OCI-LY7 (cell line): Measurements from ENCODE around the gene C4B. TPM values are rescaled to one million over a fixed set of nuclear protein-coding genes. Genes with fewer than 3 reads are reported as not detected.
"Not testable (repeated sequence)": the region's sequence is repeated elsewhere in the genome, so short reads cannot be mapped to it uniquely, and the experiment has no call there.

Experiments used
- BruUV-seq: library from RNA; stranded (reverse); fragments of 400-500 nt; replicated peaks from 2 replicates; lab custom pipeline; 2021; lab: Mats Ljungman, UMichigan
- CTCF ChIA-PET: fragments of 300-600 bp; sonication (Branson Sonifier 250); formaldehyde crosslinking; loops from one replicate; lab custom pipeline; 2022; ENCODE audit warnings: antibody characterized with exemption; ENCODE audit not compliant: unreplicated experiment; lab: Charles Lee
- POLR2A ChIA-PET: fragments of 300-600 bp; sonication (Branson Sonifier 250); formaldehyde crosslinking; loops from one replicate; lab custom pipeline; 2022; ENCODE audit warnings: antibody characterized with exemption; lab: Charles Lee
- DNase-seq: peaks from one replicate; pipeline ENCODE4 v3.0.0-alpha.2; 2015; ENCODE audit warnings: low spot score
- H2AFZ ChIP-seq: fragments of 200-600 bp; sonication (generic), shearing (Covaris generic); 2 replicates; pipeline ENCODE4 v1.6.1; 2014; ENCODE audit warnings: mild to moderate bottlenecking, antibody characterized with exemption, low read length, moderate library complexity
- H3K27ac ChIP-seq: fragments of 200-600 bp; sonication (generic); 2 replicates; pipeline ENCODE4 v1.5.1; 2014; ENCODE audit warnings: mixed run types, low read depth, mild to moderate bottlenecking, moderate library complexity, low read length, inconsistent platforms; ENCODE audit not compliant: poor library complexity, severe bottlenecking
- H3K36me3 ChIP-seq: fragments of 200-600 bp; sonication (generic); 2 replicates; pipeline ENCODE4 v1.6.1; 2014; ENCODE audit warnings: mild to moderate bottlenecking, antibody characterized with exemption, low read length, moderate library complexity, mixed read lengths; ENCODE audit not compliant: insufficient read depth
- H3K4me1 ChIP-seq: fragments of 200-600 bp; sonication (generic); 2 replicates; pipeline ENCODE4 v1.5.1; 2014; ENCODE audit warnings: mild to moderate bottlenecking, low read length; ENCODE audit not compliant: insufficient read depth, poor library complexity, severe bottlenecking
- H3K4me2 ChIP-seq: fragments of 200-600 bp; sonication (generic); 2 replicates; pipeline ENCODE4 v1.6.1; 2014; ENCODE audit warnings: mild to moderate bottlenecking, low read length
- H3K4me3 ChIP-seq: fragments of 200-600 bp; sonication (generic); 2 replicates; pipeline ENCODE4 v1.5.1; 2014; ENCODE audit warnings: mild to moderate bottlenecking, low read depth, low read length; ENCODE audit not compliant: poor library complexity, severe bottlenecking
- H3K79me2 ChIP-seq: fragments of 200-600 bp; sonication (generic); 2 replicates; pipeline ENCODE4 v1.6.1; 2016; ENCODE audit warnings: low read depth, mild to moderate bottlenecking, low read length, moderate library complexity, mixed read lengths; ENCODE audit not compliant: insufficient read depth
- H3K9me2 ChIP-seq: fragments of 200-600 bp; sonication (generic); 2 replicates; pipeline ENCODE4 v1.6.1; 2016; ENCODE audit warnings: mild to moderate bottlenecking, low read length, mixed read lengths; ENCODE audit not compliant: insufficient read depth
- H3K9me3 ChIP-seq: fragments of 200-600 bp; sonication (generic); 2 replicates; pipeline ENCODE4 v1.6.1; 2014; ENCODE audit warnings: mild to moderate bottlenecking, mixed run types, low read length, mixed read lengths
- H4K20me1 ChIP-seq: fragments of 200-600 bp; sonication (generic); 2 replicates; pipeline ENCODE4 v1.6.1; 2014; ENCODE audit warnings: mild to moderate bottlenecking, antibody characterized with exemption, low read length, moderate library complexity, mixed read lengths; ENCODE audit not compliant: insufficient read depth
- CTCF ChIP-seq: fragments of 200-600 bp; sonication (generic); conservative IDR thresholded peaks from 2 replicates; pipeline ENCODE4 v1.5.1; 2014; ENCODE audit warnings: mild to moderate bottlenecking, antibody characterized with exemption, low read length, moderate library complexity, mixed read lengths
- EZH2phosphoT487 ChIP-seq: fragments of 200-600 bp; sonication (generic); IDR thresholded peaks from 2 replicates; pipeline ENCODE4 v1.6.1; 2018; ENCODE audit warnings: low read depth, borderline replicate concordance, mild to moderate bottlenecking, mixed run types, antibody characterized with exemption, low read length, moderate library complexity, mixed read lengths
- intact Hi-C: fragments of 100-400 bp; cut with micrococcal nuclease; formaldehyde crosslinking; loops from one replicate; pipeline ENCODE4 v1.10.0; 2022; ENCODE audit not compliant: unreplicated experiment
- total RNA-seq, 2 experiments: library from RNA; depleted of rRNA in 1 of 2; stranded (reverse); fragments of >200 nt in 1 of 2; shearing (Covaris generic) in 1 of 2; gene quantifications; 2 replicates each; pipeline ENCODE4 v1.2.3, GENCODE V29; 2014 to 2022

Gene C4B
- total RNA-seq, 2 experiments from 2014 or later: 2.9 to 3.7 TPM

- DNase-seq, H3K79me2 ChIP-seq, intact Hi-C loops, H3K36me3 ChIP-seq, H3K4me3 ChIP-seq, CTCF ChIA-PET, H3K27ac ChIP-seq, H3K9me3 ChIP-seq, H2AFZ ChIP-seq, H3K4me1 ChIP-seq, H3K9me2 ChIP-seq, H3K4me2 ChIP-seq, POLR2A ChIA-PET, BruUV-seq, H4K20me1 ChIP-seq: not testable (repeated sequence)
These were observed 29.2 kb downstream of the C4B start for GRCh38 chr6:32043589-32044380.

GRCh38 chr6:32044916-32045315, 30.3 kb downstream of the C4B start:
- intact Hi-C loops: not testable (repeated sequence)

GRCh38 chr6:32045811-32046449, 31.3 kb downstream of the C4B start:
- intact Hi-C loops: no loop called here
- Histone ChIP-seq H3K36me3 (no peaks in the 10 kb centered on the region), H3K4me1 (no peaks in the 10 kb centered on the region), H2AFZ (no peak overlapping the region), H3K27ac (no peak overlapping the region), H3K9me2 (no peaks in the 10 kb centered on the region), H3K79me2 (no peaks in the 10 kb centered on the region), H3K4me3 (no peak overlapping the region), H4K20me1 (no peaks in the 10 kb centered on the region), H3K4me2 (no peak overlapping the region), H3K9me3 (no peaks in the 10 kb centered on the region)
- DNase-seq: no peak
- no peak for TF ChIP-seq EZH2phosphoT487
- TF ChIP-seq CTCF: no peak
- no TSS peak for BruUV-seq
- ChIA-PET CTCF (no interaction called here), POLR2A (no interaction called here)

More at GRCh38 chr6:32044916-32045315, 30.3 kb downstream of the C4B start:
- DNase-seq, H3K9me3 ChIP-seq, H3K79me2 ChIP-seq, H3K9me2 ChIP-seq, H3K4me3 ChIP-seq, H3K27ac ChIP-seq, H3K4me1 ChIP-seq, BruUV-seq, H4K20me1 ChIP-seq, H3K36me3 ChIP-seq, CTCF ChIA-PET, H3K4me2 ChIP-seq, POLR2A ChIA-PET, H2AFZ ChIP-seq: not testable (repeated sequence)
